H9 (cell line): ENCODE results near the gene NT5DC1. TPM values are rescaled to one million over a fixed set of nuclear protein-coding genes. Genes with fewer than 3 reads are reported as not detected.

Experiments used
- DNase-seq: peaks from one replicate; pipeline ENCODE4 v3.0.0-alpha.2; 2017
- H2AFZ ChIP-seq: one replicate; pipeline ENCODE4 v1.6.1; 2013; ENCODE audit warnings: mild to moderate bottlenecking, low read length, control low read depth, moderate library complexity
- H2AK5ac ChIP-seq: 2 replicates; pipeline ENCODE4 v1.6.1; 2013; ENCODE audit warnings: low read length, control low read depth, mixed read lengths; ENCODE audit not compliant: insufficient read length
- H2BK120ac ChIP-seq: one replicate; pipeline ENCODE4 v1.6.1; 2013; ENCODE audit warnings: low read depth, mild to moderate bottlenecking, low read length, control low read depth, inconsistent platforms; ENCODE audit not compliant: poor library complexity, severe bottlenecking
- H2BK12ac ChIP-seq: 2 replicates; pipeline ENCODE4 v1.6.1; 2013; ENCODE audit warnings: low read length, control low read depth, mixed read lengths, low read depth; ENCODE audit not compliant: insufficient read length
- H2BK15ac ChIP-seq: 2 replicates; pipeline ENCODE4 v1.6.1; 2013; ENCODE audit warnings: low read depth, low read length, control low read depth
- H2BK20ac ChIP-seq: one replicate; pipeline ENCODE4 v1.6.1; 2013; ENCODE audit warnings: low read depth, mild to moderate bottlenecking, low read length, control low read depth, inconsistent platforms; ENCODE audit not compliant: poor library complexity, severe bottlenecking
- H2BK5ac ChIP-seq: 2 replicates; pipeline ENCODE4 v1.6.1; 2013; ENCODE audit warnings: low read length, control low read depth, mixed read lengths; ENCODE audit not compliant: insufficient read length
- H3K14ac ChIP-seq: 2 replicates; pipeline ENCODE4 v1.6.1; 2013; ENCODE audit warnings: low read length, control low read depth; ENCODE audit not compliant: insufficient read depth
- H3K18ac ChIP-seq: 2 replicates; pipeline ENCODE4 v1.6.1; 2013; ENCODE audit warnings: low read depth, mild to moderate bottlenecking, mixed read lengths, low read length, control low read depth; ENCODE audit not compliant: insufficient read length
- H3K23ac ChIP-seq: 2 replicates; pipeline ENCODE4 v1.6.1; 2013; ENCODE audit warnings: low read length, control low read depth, mixed read lengths, low read depth; ENCODE audit not compliant: insufficient read length
- H3K23me2 ChIP-seq: 2 replicates; pipeline ENCODE4 v1.6.1; 2013; ENCODE audit warnings: low read depth, mild to moderate bottlenecking, mixed read lengths, low read length, control low read depth; ENCODE audit not compliant: insufficient read length, poor library complexity, severe bottlenecking
- H3K27ac ChIP-seq: 2 replicates; pipeline ENCODE4 v1.5.1; 2013; ENCODE audit warnings: low read length, control low read depth, mixed read lengths, low read depth; ENCODE audit not compliant: insufficient read length
- H3K27me3 ChIP-seq: 2 replicates; pipeline ENCODE4 v1.6.1; 2013; ENCODE audit warnings: low read length, control low read depth, inconsistent platforms; ENCODE audit not compliant: insufficient read depth
- H3K4ac ChIP-seq: 2 replicates; pipeline ENCODE4 v1.6.1; 2013; ENCODE audit warnings: low read depth, mild to moderate bottlenecking, control low read depth, inconsistent platforms, low read length, moderate library complexity
- H3K4me1 ChIP-seq: 2 replicates; pipeline ENCODE4 v1.6.1; 2013; ENCODE audit warnings: low read length, control low read depth, inconsistent platforms; ENCODE audit not compliant: insufficient read depth
- H3K4me2 ChIP-seq: 2 replicates; pipeline ENCODE4 v1.6.1; 2013; ENCODE audit warnings: low read length, control low read depth, mixed read lengths; ENCODE audit not compliant: insufficient read length, insufficient read depth
- H3K56ac ChIP-seq: 2 replicates; pipeline ENCODE4 v1.6.1; 2013; ENCODE audit warnings: low read depth, mild to moderate bottlenecking, mixed read lengths, low read length, control low read depth; ENCODE audit not compliant: insufficient read length
- H3K79me1 ChIP-seq: 2 replicates; pipeline ENCODE4 v1.6.1; 2013; ENCODE audit warnings: low read depth, mild to moderate bottlenecking, moderate library complexity, low read length, control low read depth, inconsistent platforms; ENCODE audit not compliant: insufficient read depth, poor library complexity, severe bottlenecking
- H3K79me2 ChIP-seq: 2 replicates; pipeline ENCODE4 v1.6.1; 2013; ENCODE audit warnings: low read length, control low read depth, inconsistent platforms; ENCODE audit not compliant: insufficient read depth
- H3K9ac ChIP-seq: 2 replicates; pipeline ENCODE4 v1.6.1; 2013; ENCODE audit warnings: low read length, control low read depth, mixed read lengths; ENCODE audit not compliant: insufficient read length; ENCODE audit errors: extremely low read depth
- H3K9me3 ChIP-seq: one replicate; pipeline ENCODE4 v1.6.1; 2013; ENCODE audit warnings: low read depth, low read length, inconsistent platforms; ENCODE audit not compliant: control insufficient read depth
- H3T11ph ChIP-seq: one replicate; pipeline ENCODE4 v1.6.1; 2013; ENCODE audit warnings: mild to moderate bottlenecking, low read length, control low read depth, inconsistent platforms
- H4K20me1 ChIP-seq: one replicate; pipeline ENCODE4 v1.6.1; 2013; ENCODE audit not compliant: control insufficient read depth, insufficient read length, insufficient read depth
- H4K5ac ChIP-seq: 2 replicates; pipeline ENCODE4 v1.6.1; 2013; ENCODE audit warnings: low read depth, mild to moderate bottlenecking, mixed read lengths, low read length, control low read depth; ENCODE audit not compliant: insufficient read length
- H4K8ac ChIP-seq: replicated peaks from 2 replicates; pipeline ENCODE4 v1.6.1; 2013; ENCODE audit warnings: low read length, control low read depth, mixed read lengths, low read depth; ENCODE audit not compliant: insufficient read length
- H4K91ac ChIP-seq: 2 replicates; pipeline ENCODE4 v1.6.1; 2013; ENCODE audit warnings: low read depth, mild to moderate bottlenecking, moderate library complexity, mixed read lengths, low read length, control low read depth; ENCODE audit not compliant: insufficient read length
- H3K27ac Mint-ChIP-seq, 3 experiments: 2 replicates in 2 of 3; 3 replicates in 1 of 3; pipeline ENCODE4 v1.8.0; 2020 to 2021; ENCODE audit warnings: mixed read lengths in 3 of 3, mild to moderate bottlenecking in 1 of 3, moderate library complexity in 1 of 3
- H3K27me3 Mint-ChIP-seq: 2 replicates; pipeline ENCODE4 v1.8.0; 2021; ENCODE audit warnings: low read depth, mild to moderate bottlenecking, moderate library complexity, mixed read lengths
- H3K36me3 Mint-ChIP-seq, 3 experiments: 2 replicates in 2 of 3; 3 replicates in 1 of 3; pipeline ENCODE4 v1.8.0; 2020 to 2021; ENCODE audit warnings: low read depth in 3 of 3, mixed read lengths in 3 of 3; ENCODE audit not compliant: insufficient read depth in 1 of 3
- H3K4me1 Mint-ChIP-seq, 2 experiments: 2 replicates each; pipeline ENCODE4 v1.8.0; 2020; ENCODE audit warnings: mixed read lengths in 2 of 2
- H3K4me3 Mint-ChIP-seq, 2 experiments: 2 replicates in 1 of 2; 3 replicates in 1 of 2; pipeline ENCODE4 v1.8.0; 2020 to 2021; ENCODE audit warnings: mild to moderate bottlenecking in 2 of 2, mixed read lengths in 2 of 2, moderate library complexity in 1 of 2
- H3K9me3 Mint-ChIP-seq, 2 experiments: 2 replicates in 1 of 2; 3 replicates in 1 of 2; pipeline ENCODE4 v1.8.0; 2020; ENCODE audit warnings: mild to moderate bottlenecking in 2 of 2, mixed read lengths in 2 of 2, moderate library complexity in 1 of 2
- WGBS: extraction: QIAGEN DNeasy Blood & Tissue Kit; methylation state at CpG from one replicate; pipeline ENCODE4 v1.1.7; 2013; ENCODE audit warnings: missing lambda C conversion rate, low lambda C conversion rate, mixed read lengths; ENCODE audit not compliant: insufficient read length; ENCODE audit errors: extremely low coverage; 5-methylcytosine and 5-hydroxymethylcytosine counted together
- total RNA-seq: library from RNA; stranded (reverse); gene quantifications from 2 replicates; pipeline ENCODE4 v1.2.1, GENCODE V29; 2021
- TF ChIP-seq, protein P1 (sequence below): fragments of 200-600 bp; sonication (generic); conservative IDR thresholded peaks from 3 replicates; pipeline ENCODE4 v1.8.0; 2021; ENCODE audit warnings: antibody characterized with exemption, mild to moderate bottlenecking

The NT5DC1 gene
- total RNA-seq, 1 experiment from 2014 or later, result 64.9 TPM

DNA sequence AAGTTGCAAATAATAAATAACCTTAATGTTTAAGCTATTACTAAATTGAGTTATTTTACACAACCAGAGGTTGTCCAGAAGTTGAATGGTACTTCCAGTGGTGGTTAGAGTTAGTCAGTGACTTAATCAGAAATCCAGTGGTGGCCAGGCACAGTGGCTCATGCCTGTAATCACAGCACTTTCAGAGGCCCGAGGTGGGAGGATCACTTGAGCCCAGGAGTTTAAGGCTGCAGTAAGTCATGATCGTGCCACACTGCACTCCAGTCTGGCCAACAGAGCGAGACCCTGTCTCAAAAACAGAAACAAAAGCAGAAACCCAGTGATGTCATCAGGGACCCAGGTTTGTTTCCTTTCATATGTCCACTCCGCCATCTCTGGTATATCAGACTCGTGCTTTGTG lies 118.2 kb downstream of the NT5DC1 start:
- Mint-ChIP-seq H3K27me3 (no peaks in the 10 kb centered on the region), H3K4me1 (peaks cover 12% of the 10 kb centered on the region in 2 experiments), H3K9me3 (no peaks in the 10 kb centered on the region), H3K27ac (no peak overlapping the region), H3K36me3 (peaks cover 0 to 5% (median 4%) of the 10 kb centered on the region in 3 experiments; a peak in 3 of 7 replicates), H3K4me3 (no peak overlapping the region)
- TF ChIP-seq, protein P1, sequence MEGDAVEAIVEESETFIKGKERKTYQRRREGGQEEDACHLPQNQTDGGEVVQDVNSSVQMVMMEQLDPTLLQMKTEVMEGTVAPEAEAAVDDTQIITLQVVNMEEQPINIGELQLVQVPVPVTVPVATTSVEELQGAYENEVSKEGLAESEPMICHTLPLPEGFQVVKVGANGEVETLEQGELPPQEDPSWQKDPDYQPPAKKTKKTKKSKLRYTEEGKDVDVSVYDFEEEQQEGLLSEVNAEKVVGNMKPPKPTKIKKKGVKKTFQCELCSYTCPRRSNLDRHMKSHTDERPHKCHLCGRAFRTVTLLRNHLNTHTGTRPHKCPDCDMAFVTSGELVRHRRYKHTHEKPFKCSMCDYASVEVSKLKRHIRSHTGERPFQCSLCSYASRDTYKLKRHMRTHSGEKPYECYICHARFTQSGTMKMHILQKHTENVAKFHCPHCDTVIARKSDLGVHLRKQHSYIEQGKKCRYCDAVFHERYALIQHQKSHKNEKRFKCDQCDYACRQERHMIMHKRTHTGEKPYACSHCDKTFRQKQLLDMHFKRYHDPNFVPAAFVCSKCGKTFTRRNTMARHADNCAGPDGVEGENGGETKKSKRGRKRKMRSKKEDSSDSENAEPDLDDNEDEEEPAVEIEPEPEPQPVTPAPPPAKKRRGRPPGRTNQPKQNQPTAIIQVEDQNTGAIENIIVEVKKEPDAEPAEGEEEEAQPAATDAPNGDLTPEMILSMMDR, result no peak
- no peaks in the 10 kb centered on the region for H3K4me1 ChIP-seq
- no peak overlapping the region for H3K9ac ChIP-seq
- H3K27ac ChIP-seq, result no peak overlapping the region
- H3K18ac ChIP-seq, result no peak overlapping the region
- H4K20me1 ChIP-seq, result no peaks in the 10 kb centered on the region
- H4K91ac ChIP-seq, result no peak overlapping the region
- H3K79me2 ChIP-seq, result no peaks in the 10 kb centered on the region
- H3K14ac ChIP-seq, result no peak overlapping the region
- no peak overlapping the region for H3K56ac ChIP-seq
- no peak overlapping the region for H2BK15ac ChIP-seq
- H4K8ac ChIP-seq, result no peak overlapping the region
- no peak overlapping the region for H2AK5ac ChIP-seq
- no peaks in the 10 kb centered on the region for H3K23me2 ChIP-seq
- H3K27me3 ChIP-seq, result no peaks in the 10 kb centered on the region
- no CpG with 5 or more reads among the region's 5 CpGs for WGBS
- H3K4ac ChIP-seq, result no peak overlapping the region
- no peak overlapping the region for H2BK5ac ChIP-seq
- no peak overlapping the region for H2BK20ac ChIP-seq
- H3K9me3 ChIP-seq, result no peaks in the 10 kb centered on the region
- H2AFZ ChIP-seq, result no peak overlapping the region
- H2BK12ac ChIP-seq, result no peak overlapping the region
- no peak overlapping the region for H2BK120ac ChIP-seq
- no peaks in the 10 kb centered on the region for H3K79me1 ChIP-seq
- no peak overlapping the region for H4K5ac ChIP-seq
- H3T11ph ChIP-seq, result no peak overlapping the region
- H3K4me2 ChIP-seq, result no peak overlapping the region
- H3K23ac ChIP-seq, result no peak overlapping the region
- DNase-seq, result no peak
